Thoracic aorta (tissue), 2 donors: ENCODE data around the gene ANKRD28. TPM values are rescaled to one million over a fixed set of nuclear protein-coding genes. Genes with fewer than 3 reads are reported as not detected.
"Not testable (repeated sequence)": the region's sequence is repeated elsewhere in the genome, so short reads cannot be mapped to it uniquely, and the experiment has no call there.

Experiments used
- ATAC-seq: fragments of 150-250 bp; one replicate; pipeline ENCODE4 v1.8.0; 2017; ENCODE audit warnings: low read depth; ENCODE audit not compliant: insufficient number of reproducible peaks, low FRiP score
- DNase-seq: peaks from one replicate; pipeline ENCODE4 v3.0.0-alpha.2; 2020; ENCODE audit warnings: low spot score
- H3K27ac ChIP-seq, 2 donors: fragments of 200-600 bp; sonication (generic); 1 replicate in 1 of 2; 2 replicates in 1 of 2; pipeline ENCODE4 v1.5.1; 2016; ENCODE audit warnings: mild to moderate bottlenecking in 2 of 2, moderate library complexity in 2 of 2
- H3K27me3 ChIP-seq: fragments of 200-600 bp; sonication (generic); replicated peaks from 2 replicates; pipeline ENCODE4 v1.6.0; 2016; ENCODE audit warnings: mild to moderate bottlenecking; ENCODE audit not compliant: insufficient read depth
- H3K36me3 ChIP-seq: fragments of 200-600 bp; sonication (generic); one replicate; pipeline ENCODE4 v1.5.1; 2016
- H3K4me1 ChIP-seq, 2 donors: fragments of 200-600 bp; sonication (generic); 1 replicate in 1 of 2; 2 replicates in 1 of 2; pipeline versions ENCODE4 v1.5.1 to v1.6.0; 2016; ENCODE audit warnings: low read depth in 2 of 2, mild to moderate bottlenecking in 1 of 2; ENCODE audit not compliant: control insufficient read depth in 1 of 2
- H3K4me3 ChIP-seq: fragments of 200-600 bp; sonication (generic); 2 replicates; pipeline ENCODE4 v1.5.1; 2016; ENCODE audit warnings: mild to moderate bottlenecking
- H3K9me3 ChIP-seq: fragments of 200-600 bp; sonication (generic); 2 replicates; pipeline ENCODE4 v1.5.1; 2016
- total RNA-seq, 2 donors: library from RNA; depleted of rRNA; stranded (reverse); fragments of >200 nt; gene quantifications; one replicate each; pipeline versions ENCODE4 v1.1.0 to v1.2.3, GENCODE V29; 2016
- TF ChIP-seq, protein P1 (sequence below): fragments of 200-600 bp; sonication (generic); IDR thresholded peaks from one replicate; pipeline ENCODE4 v1.5.1; 2019; ENCODE audit warnings: antibody characterized with exemption

The ANKRD28 gene
- total RNA-seq, 2 donors from 2014 or later: 42.5 to 60.2 TPM

DNA sequence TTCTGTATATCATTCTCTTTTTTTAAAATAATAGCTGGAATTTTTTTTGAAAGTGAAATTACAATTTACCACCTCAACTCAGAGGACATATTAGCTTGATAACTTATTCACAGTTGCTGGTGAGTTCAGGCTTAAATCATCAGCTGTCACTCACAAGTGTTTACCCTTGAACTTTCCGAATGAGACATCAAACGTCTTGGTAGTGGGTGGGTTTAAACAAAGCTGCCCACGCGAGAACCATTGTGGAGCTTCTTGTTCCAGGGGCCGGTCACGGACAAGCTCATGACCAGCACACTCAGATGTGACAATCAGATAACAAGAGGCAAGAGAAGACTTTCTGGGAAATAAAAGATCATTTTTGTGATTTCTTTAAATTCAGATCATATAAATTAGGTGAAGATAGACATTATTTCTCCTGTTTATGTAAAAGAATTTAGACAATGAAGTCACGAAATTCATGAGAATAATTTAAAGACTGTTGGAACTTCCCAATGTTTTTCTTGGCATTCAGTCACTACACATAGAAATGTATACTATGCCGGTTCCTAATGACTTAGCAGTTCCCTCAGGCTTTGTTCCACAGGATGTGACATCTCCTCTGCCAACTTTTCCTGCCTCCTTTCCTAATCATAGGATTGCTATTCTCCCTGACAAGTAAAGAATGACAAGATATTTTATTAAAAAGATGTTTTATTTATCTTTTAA, 167.0 kb downstream of the ANKRD28 start:
- peak overlapping the region; percentile 70 for H3K4me3 ChIP-seq
- peak overlapping the region in 1 of 2 donors; percentile 14 for H3K27ac ChIP-seq
- no peaks in the 10 kb centered on the region for H3K36me3 ChIP-seq
- no peak for ATAC-seq
- TF ChIP-seq, protein P1, sequence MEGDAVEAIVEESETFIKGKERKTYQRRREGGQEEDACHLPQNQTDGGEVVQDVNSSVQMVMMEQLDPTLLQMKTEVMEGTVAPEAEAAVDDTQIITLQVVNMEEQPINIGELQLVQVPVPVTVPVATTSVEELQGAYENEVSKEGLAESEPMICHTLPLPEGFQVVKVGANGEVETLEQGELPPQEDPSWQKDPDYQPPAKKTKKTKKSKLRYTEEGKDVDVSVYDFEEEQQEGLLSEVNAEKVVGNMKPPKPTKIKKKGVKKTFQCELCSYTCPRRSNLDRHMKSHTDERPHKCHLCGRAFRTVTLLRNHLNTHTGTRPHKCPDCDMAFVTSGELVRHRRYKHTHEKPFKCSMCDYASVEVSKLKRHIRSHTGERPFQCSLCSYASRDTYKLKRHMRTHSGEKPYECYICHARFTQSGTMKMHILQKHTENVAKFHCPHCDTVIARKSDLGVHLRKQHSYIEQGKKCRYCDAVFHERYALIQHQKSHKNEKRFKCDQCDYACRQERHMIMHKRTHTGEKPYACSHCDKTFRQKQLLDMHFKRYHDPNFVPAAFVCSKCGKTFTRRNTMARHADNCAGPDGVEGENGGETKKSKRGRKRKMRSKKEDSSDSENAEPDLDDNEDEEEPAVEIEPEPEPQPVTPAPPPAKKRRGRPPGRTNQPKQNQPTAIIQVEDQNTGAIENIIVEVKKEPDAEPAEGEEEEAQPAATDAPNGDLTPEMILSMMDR: no peak
- peaks cover 9 to 27% of the 10 kb centered on the region in 2 donors for H3K4me1 ChIP-seq
- DNase-seq: no peak
- H3K9me3 ChIP-seq: no peaks in the 10 kb centered on the region
- H3K27me3 ChIP-seq: no peaks in the 10 kb centered on the region

DNA sequence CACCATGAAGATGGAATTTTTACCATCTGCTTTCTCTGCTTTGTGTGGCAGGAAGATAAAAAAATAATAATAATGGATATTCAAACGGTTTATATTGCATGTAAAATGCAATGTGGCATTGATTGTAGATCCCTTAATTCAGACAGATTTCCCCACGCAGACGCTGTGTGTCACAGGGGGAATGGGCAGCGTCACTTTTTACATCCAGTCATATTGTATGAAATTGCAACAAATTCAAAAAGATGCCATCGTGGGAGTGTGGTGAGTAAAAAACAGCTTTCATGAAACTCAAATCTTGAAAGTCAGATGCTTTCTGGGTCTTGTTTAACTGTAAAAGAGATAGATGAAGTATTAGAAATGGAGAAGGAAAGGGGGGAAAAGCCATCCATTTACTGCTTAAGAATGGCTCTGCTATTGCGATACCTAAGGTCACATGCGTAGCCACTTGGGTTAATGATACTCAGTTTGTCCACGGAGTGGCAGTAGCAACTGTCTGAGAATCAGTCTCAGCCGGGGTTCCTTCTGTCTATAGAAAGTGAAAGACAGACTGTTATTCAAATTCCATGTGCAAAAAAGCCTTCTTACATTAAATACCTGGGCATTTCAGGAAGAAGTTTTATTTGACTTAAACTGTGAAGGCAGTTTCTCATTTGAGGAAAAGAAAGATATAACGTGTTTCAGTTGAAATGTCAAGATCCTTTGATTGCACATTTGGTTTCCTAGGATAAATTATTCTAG, 167.8 kb downstream of the ANKRD28 start:
- DNase-seq (no peak), ATAC-seq (peak; percentile 81)
- no peaks in the 10 kb centered on the region for H3K36me3 ChIP-seq
- no peaks in the 10 kb centered on the region for H3K27me3 ChIP-seq
- no peaks in the 10 kb centered on the region for H3K9me3 ChIP-seq
- H3K4me1 ChIP-seq: peaks cover 9 to 19% of the 10 kb centered on the region in 2 donors
- TF ChIP-seq, protein P1: peak; percentile 71
- peak overlapping the region in 1 of 2 donors; percentile 14 for H3K27ac ChIP-seq
- peak overlapping the region; percentile 70 for H3K4me3 ChIP-seq

DNA sequence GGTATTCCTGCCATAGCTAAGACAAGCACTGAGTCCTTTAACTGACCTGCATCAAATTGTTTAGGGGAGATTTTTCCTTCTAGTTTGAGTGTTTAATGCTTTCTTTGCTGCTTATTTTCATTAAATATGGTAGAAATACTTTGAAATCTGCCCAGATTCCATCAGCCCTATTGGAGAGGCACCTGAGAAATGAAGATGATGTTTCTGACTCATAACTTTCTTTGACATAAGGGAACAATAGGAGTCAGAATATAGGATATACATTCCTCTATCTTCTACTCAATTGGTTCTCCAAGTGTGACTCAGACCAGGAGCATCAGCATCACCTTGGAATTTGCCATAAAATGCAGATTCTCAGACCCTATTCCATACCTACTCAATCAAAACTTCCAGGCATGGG, 168.8 kb downstream of the ANKRD28 start:
- peaks cover 6 to 9% of the 10 kb centered on the region in 2 donors for H3K4me1 ChIP-seq
- H3K9me3 ChIP-seq: no peaks in the 10 kb centered on the region
- no peak overlapping the region for H3K4me3 ChIP-seq
- DNase-seq: no peak
- no peak for ATAC-seq
- TF ChIP-seq, protein P1: no peak
- H3K27ac ChIP-seq: no peak overlapping the region
- H3K36me3 ChIP-seq: no peaks in the 10 kb centered on the region
- no peaks in the 10 kb centered on the region for H3K27me3 ChIP-seq

DNA sequence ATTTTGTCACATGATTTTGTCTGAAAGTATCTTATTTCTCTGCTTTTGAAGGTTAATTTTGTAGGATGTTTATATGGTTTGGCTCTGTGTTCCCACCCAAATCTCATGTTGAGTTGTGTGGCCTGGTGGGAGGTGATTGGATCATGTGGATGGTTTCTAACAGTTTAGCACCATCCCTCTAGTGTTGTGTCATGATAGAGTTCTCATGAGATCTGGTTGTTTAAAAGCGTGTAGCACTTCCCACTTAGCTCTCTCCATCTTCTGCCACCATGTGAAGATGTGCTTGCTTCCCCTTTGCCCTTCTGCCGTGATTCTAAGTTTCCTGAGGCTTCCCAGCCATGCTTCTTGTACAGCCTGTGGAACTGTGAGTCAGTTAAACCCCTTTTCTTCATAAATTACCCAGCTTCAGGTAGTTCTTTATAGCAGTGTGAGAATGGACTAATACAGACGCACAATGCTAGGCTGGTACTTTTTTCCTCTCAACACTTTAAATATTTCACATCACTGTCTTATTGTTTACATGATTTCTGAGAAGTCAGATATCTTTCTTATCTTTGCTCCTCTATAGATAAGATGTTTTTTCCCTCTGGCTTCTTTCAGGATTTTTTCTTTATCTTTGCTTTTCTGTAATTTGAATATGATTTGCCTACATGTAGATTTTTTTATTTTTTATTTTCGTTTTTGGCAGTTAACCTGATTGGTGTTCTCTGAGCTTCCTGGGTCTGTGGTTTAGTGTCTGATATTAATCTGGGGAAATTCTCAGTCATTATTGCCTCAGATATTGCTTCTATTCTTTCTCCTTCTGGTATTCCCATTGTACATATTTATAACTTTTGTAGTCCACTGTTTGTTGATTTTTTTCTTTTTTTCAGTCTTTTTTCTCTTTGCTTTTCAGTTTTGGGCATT, 174.0 kb downstream of the ANKRD28 start:
- Histone ChIP-seq H3K9me3 (peaks cover 12% of the 10 kb centered on the region), H3K27ac (no peak overlapping the region), H3K36me3 (no peaks in the 10 kb centered on the region), H3K27me3 (no peaks in the 10 kb centered on the region), H3K4me1 (no peaks in the 10 kb centered on the region), H3K4me3 (no peak overlapping the region)
- TF ChIP-seq, protein P1: no peak
- DNase-seq (no peak), ATAC-seq (no peak)

DNA sequence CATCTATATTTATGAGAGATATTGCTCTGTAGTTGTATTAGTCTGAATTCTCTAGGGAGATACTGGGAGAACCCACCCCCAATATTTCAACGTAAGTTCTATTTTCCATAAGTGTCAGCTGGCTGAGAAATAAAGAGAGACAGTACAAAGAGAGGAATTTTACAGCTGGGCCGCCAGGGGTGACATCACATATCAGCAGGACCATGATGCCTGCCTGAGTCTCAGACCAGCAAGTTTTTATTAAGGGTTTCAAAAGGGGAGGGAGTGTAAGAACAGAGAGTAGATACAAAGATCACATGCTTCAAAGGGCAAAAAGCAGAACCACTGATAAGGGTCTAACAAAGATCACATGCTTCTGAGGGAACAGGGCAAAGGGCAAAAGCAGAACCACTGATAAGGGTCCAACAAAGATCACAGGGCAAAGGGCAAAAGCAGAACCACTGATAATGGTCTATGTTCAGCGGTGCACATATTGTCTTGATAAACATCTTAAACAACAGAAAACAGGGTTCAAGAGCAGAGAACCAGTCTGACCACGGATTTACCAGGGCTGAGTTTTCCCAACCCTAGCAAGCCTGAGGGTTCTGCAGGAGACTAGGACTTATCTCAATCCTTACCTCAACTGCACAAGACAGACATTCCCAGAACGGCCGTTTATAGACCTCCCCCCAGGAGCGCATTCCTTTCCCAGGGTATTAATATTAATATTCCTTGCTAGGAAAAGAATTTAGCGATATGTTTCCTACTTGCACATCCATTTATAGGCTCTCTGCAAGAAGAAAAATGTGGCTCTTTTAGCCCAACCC, 177.9 kb downstream of the ANKRD28 start:
- H3K4me3 ChIP-seq, H3K27me3 ChIP-seq, ATAC-seq, H3K4me1 ChIP-seq, DNase-seq, H3K36me3 ChIP-seq, H3K27ac ChIP-seq: not testable (repeated sequence)
- H3K9me3 ChIP-seq: peaks cover 12% of the 10 kb centered on the region
